Osteocyte (in vitro differentiated cells): ENCODE results near the gene SEZ6L. TPM values are rescaled to one million over a fixed set of nuclear protein-coding genes. Genes with fewer than 3 reads are reported as not detected.

Experiments used
- DNase-seq: peaks from one replicate; pipeline ENCODE4 v3.0.0; 2021; ENCODE audit warnings: mixed read lengths; ENCODE audit not compliant: unreplicated experiment; ENCODE audit errors: extremely low spot score
- H3K27ac Mint-ChIP-seq: one replicate; pipeline ENCODE4 v1.8.0; 2021; ENCODE audit warnings: mild to moderate bottlenecking, mixed read lengths; ENCODE audit not compliant: unreplicated experiment
- H3K27me3 Mint-ChIP-seq: one replicate; pipeline ENCODE4 v1.8.0; 2021; ENCODE audit warnings: mixed read lengths; ENCODE audit not compliant: unreplicated experiment
- H3K36me3 Mint-ChIP-seq: one replicate; pipeline ENCODE4 v1.8.0; 2021; ENCODE audit warnings: mixed read lengths; ENCODE audit not compliant: unreplicated experiment
- H3K4me1 Mint-ChIP-seq: one replicate; pipeline ENCODE4 v1.8.0; 2021; ENCODE audit warnings: mixed read lengths; ENCODE audit not compliant: unreplicated experiment
- H3K4me3 Mint-ChIP-seq: one replicate; pipeline ENCODE4 v1.8.0; 2021; ENCODE audit warnings: mild to moderate bottlenecking, moderate library complexity, mixed read lengths; ENCODE audit not compliant: unreplicated experiment
- H3K9me3 Mint-ChIP-seq: one replicate; pipeline ENCODE4 v1.8.0; 2021; ENCODE audit warnings: mixed read lengths; ENCODE audit not compliant: unreplicated experiment
- CTCF ChIP-seq: fragments of 200-600 bp; sonication (generic); IDR thresholded peaks from 2 replicates; pipeline ENCODE4 v1.5.0; 2021; ENCODE audit warnings: antibody characterized with exemption, mild to moderate bottlenecking, moderate library complexity
- total RNA-seq: library from RNA; stranded (reverse); gene quantifications from 2 replicates; pipeline ENCODE4 v1.2.1, GENCODE V29; 2021

The SEZ6L gene
- total RNA-seq, 1 donor from 2014 or later = not detected

GRCh38 chr22:26174280-26174679 lies 5.0 kb downstream of the SEZ6L start:
- H3K36me3 Mint-ChIP-seq = no peaks in the 10 kb centered on the region
- peaks cover 5% of the 10 kb centered on the region for H3K4me1 Mint-ChIP-seq
- peaks cover 47% of the 10 kb centered on the region for H3K27me3 Mint-ChIP-seq
- H3K4me3 Mint-ChIP-seq = no peak overlapping the region
- no peak for TF ChIP-seq CTCF
- DNase-seq = no peak
- no peaks in the 10 kb centered on the region for H3K9me3 Mint-ChIP-seq
- no peak overlapping the region for H3K27ac Mint-ChIP-seq

- no peak overlapping the region for H3K27ac Mint-ChIP-seq
- no peaks in the 10 kb centered on the region for H3K9me3 Mint-ChIP-seq
- TF ChIP-seq CTCF = no peak
- H3K4me3 Mint-ChIP-seq = no peak overlapping the region
- H3K36me3 Mint-ChIP-seq = no peaks in the 10 kb centered on the region
- no peak for DNase-seq
- H3K27me3 Mint-ChIP-seq = no peaks in the 10 kb centered on the region
- no peaks in the 10 kb centered on the region for H3K4me1 Mint-ChIP-seq
Measured at GRCh38 chr22:26182723-26183122, 13.5 kb downstream of the SEZ6L start.

GRCh38 chr22:26185190-26185589 lies 15.9 kb downstream of the SEZ6L start:
- H3K4me1 Mint-ChIP-seq = no peaks in the 10 kb centered on the region
- H3K36me3 Mint-ChIP-seq = no peaks in the 10 kb centered on the region
- no peak overlapping the region for H3K27ac Mint-ChIP-seq
- H3K4me3 Mint-ChIP-seq = no peak overlapping the region
- TF ChIP-seq CTCF = no peak
- DNase-seq = no peak
- peaks cover 3% of the 10 kb centered on the region for H3K27me3 Mint-ChIP-seq
- no peaks in the 10 kb centered on the region for H3K9me3 Mint-ChIP-seq

- Mint-ChIP-seq H3K9me3 (no peaks in the 10 kb centered on the region), H3K4me3 (no peak overlapping the region), H3K27ac (no peak overlapping the region), H3K27me3 (peaks cover 7% of the 10 kb centered on the region), H3K4me1 (no peaks in the 10 kb centered on the region), H3K36me3 (no peaks in the 10 kb centered on the region)
- no peak for TF ChIP-seq CTCF
- DNase-seq = no peak
Measured at GRCh38 chr22:26188341-26188740, 19.1 kb downstream of the SEZ6L start.

- no peaks in the 10 kb centered on the region for H3K9me3 Mint-ChIP-seq
Measured at GRCh38 chr22:26194313-26194712, 25.1 kb downstream of the SEZ6L start.

More at GRCh38 chr22:26194313-26194712, 25.1 kb downstream of the SEZ6L start:
- TF ChIP-seq CTCF = no peak
- H3K4me1 Mint-ChIP-seq = no peaks in the 10 kb centered on the region
- H3K27ac Mint-ChIP-seq = no peak overlapping the region
- no peak for DNase-seq
- no peaks in the 10 kb centered on the region for H3K36me3 Mint-ChIP-seq
- peaks cover 4% of the 10 kb centered on the region for H3K27me3 Mint-ChIP-seq
- no peak overlapping the region for H3K4me3 Mint-ChIP-seq
